ENCODE data around the gene MN1. TPM values are rescaled to one million over a fixed set of nuclear protein-coding genes. Genes with fewer than 3 reads are reported as not detected.

Gene MN1
- polyA plus RNA-seq, 3 donors, result 7.8 to 13.7 (median 9.8) TPM

DNA sequence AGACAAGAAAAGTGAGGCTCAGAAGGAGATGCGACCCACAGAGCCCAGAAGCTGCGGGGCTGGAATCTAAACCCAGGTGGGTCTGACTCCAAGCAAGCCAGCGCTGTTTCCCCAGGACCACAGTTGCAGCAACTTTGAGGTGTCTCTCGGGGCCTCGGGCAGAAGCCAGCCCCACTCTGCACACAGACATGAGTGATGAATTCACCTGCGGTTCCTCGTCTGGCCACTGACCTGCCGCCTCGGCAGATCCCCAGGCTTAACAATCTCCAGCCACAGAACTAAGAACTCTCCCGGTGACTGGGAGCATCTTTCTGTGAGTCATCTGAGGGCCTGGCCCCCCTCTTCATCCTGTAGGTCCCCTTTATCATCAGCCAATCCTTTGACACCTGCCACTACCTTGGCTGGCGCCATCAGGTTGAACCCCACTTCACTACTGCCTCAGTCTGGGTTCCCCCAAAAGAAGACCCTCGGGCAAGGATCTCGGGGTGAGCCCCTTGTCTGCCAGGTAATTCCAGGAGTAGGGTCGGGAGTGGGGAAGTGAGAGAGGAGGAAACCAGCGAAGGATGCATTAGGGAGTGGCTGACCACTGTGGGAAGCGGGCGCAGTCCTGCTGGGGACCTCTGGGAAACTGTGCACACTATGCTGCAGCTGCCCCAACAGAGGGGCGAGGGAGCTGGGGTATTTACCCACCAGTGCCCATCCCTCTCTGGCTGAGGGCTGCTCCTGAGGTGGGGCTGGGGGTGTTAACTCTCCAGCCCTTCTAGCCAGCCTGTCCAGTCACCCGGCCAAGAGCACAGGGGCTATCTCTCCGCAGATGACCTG, 33.0 kb upstream of the MN1 start:
- no peak for DNase-seq (ENCODE audit: extremely low read depth in 1 of 11, low read depth in 9 of 11, low spot score in 4 of 11)

DNA sequence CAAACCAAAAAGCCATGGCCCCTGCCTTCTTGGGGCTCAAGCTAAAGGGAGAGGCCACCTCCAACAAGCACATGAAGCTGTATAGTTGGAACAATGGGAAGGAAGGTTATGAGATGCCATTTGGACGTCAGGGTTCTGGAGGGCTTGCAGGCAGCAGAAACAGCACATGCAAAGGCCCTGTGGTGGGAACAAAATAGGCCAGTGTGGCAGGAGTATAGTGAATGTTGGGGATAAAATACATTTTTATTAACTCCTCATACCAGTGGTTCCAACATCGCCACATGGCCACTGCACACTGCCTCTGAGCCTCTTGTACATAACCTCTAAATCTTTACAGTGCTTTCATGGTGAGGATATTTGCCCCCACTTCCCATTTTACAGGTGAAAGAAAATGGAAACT, 32.2 kb upstream of the MN1 start:
- no peak for DNase-seq (ENCODE audit: extremely low read depth in 1 of 11, low read depth in 9 of 11, low spot score in 4 of 11)

- no peak for DNase-seq (ENCODE audit: extremely low read depth in 1 of 11, low read depth in 9 of 11, low spot score in 4 of 11)
Observed at GRCh38 chr22:27832606-27833005, 31.1 kb upstream of the MN1 start.

DNA sequence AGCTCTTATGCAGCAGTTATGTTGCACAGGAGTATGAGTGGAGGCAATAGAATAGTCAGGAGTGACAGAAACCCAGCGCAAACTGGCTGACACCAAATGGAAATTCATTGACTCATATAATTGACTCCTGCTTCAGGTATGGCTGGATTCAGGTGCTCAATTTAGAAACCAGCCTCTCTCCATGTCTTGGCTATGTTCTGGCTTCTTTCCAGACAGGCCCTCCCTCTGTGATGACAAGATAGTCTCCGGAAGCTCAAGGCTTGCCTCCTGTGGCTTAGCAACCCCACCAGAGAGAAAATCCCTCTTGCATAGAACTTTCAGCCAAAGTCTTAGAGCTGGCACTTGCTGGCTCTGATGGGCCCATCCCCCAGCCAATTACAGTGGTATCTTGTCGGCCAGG, 28.1 kb upstream of the MN1 start:
- DNase-seq (ENCODE audit: extremely low read depth in 1 of 11, low read depth in 9 of 11, low spot score in 4 of 11), result no peak

- no peak for DNase-seq (ENCODE audit: extremely low read depth in 1 of 11, low read depth in 9 of 11, low spot score in 4 of 11)
Observed at GRCh38 chr22:27827604-27828587, 26.3 kb upstream of the MN1 start.

DNA sequence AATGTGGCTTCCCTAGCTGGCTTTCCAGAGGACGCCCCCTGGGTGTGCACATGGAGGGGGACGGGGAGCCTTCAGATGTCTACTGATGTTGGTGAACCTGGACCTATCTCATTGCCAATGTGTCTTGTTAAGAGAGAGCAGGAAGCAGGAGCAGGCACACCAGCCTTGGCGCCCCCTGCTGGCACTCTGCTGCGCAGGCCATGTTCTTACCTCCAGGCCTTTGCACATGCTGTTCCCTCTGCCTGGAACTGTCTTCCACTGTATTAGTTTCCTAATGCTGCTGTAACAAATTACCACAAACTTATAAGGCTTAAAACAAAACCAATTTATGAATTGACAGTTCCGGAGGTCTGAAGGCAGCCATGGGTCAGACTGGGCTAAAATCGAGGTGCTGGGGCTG, 23.6 kb upstream of the MN1 start:
- no peak for DNase-seq (ENCODE audit: extremely low read depth in 1 of 11, low read depth in 9 of 11, low spot score in 4 of 11)

- no peak for DNase-seq (ENCODE audit: extremely low read depth in 1 of 11, low read depth in 9 of 11, low spot score in 4 of 11)
Observed at GRCh38 chr22:27823221-27823620, 21.7 kb upstream of the MN1 start.

- DNase-seq (ENCODE audit: extremely low read depth in 1 of 11, low read depth in 9 of 11, low spot score in 4 of 11), result no peak
Observed at GRCh38 chr22:27820896-27821866, 19.6 kb upstream of the MN1 start.

GRCh38 chr22:27816552-27816951, 15.0 kb upstream of the MN1 start:
- no peak for DNase-seq (ENCODE audit: extremely low read depth in 1 of 11, low read depth in 9 of 11, low spot score in 4 of 11)

GRCh38 chr22:27815826-27816530, 14.4 kb upstream of the MN1 start:
- DNase-seq (ENCODE audit: extremely low read depth in 1 of 11, low read depth in 9 of 11, low spot score in 4 of 11), result no peak

- DNase-seq (ENCODE audit: extremely low read depth in 1 of 11, low read depth in 9 of 11, low spot score in 4 of 11), result no peak
Observed at GRCh38 chr22:27814993-27815392, 13.4 kb upstream of the MN1 start.

- no peak for DNase-seq (ENCODE audit: extremely low read depth in 1 of 11, low read depth in 9 of 11, low spot score in 4 of 11)
Observed at GRCh38 chr22:27811778-27812177, 10.2 kb upstream of the MN1 start.

- no peak for DNase-seq (ENCODE audit: extremely low read depth in 1 of 11, low read depth in 9 of 11, low spot score in 4 of 11)
Observed at GRCh38 chr22:27810609-27811151, 9.1 kb upstream of the MN1 start.

- no peak for DNase-seq (ENCODE audit: extremely low read depth in 1 of 11, low read depth in 9 of 11, low spot score in 4 of 11)
Observed at GRCh38 chr22:27809700-27810608, 8.4 kb upstream of the MN1 start.

- no peak for DNase-seq (ENCODE audit: extremely low read depth in 1 of 11, low read depth in 9 of 11, low spot score in 4 of 11)
Observed at GRCh38 chr22:27809226-27809603, 7.7 kb upstream of the MN1 start.

- DNase-seq (ENCODE audit: extremely low read depth in 1 of 11, low read depth in 9 of 11, low spot score in 4 of 11), result no peak
Observed at GRCh38 chr22:27808451-27809225, 7.1 kb upstream of the MN1 start.

Measured in renal cortex interstitium (tissue), 11 donors.